HepG2 (cell line): Measurements from ENCODE around the gene HAND1.

Experiments
- EP300 ChIP-seq, 3 experiments: sonication (generic) in 1 of 3; formaldehyde crosslinking in 1 of 3; IDR thresholded peaks; 2 replicates each; pipeline versions ENCODE4 v1.5.1 to v1.6.1; 2011 to 2020; ENCODE audit warnings: low read depth in 2 of 3, low read length in 2 of 3, borderline replicate concordance in 1 of 3, improper control_type of control experiment in 1 of 3, mild to moderate bottlenecking in 1 of 3, missing genetic modification reagents in 1 of 3, moderate library complexity in 1 of 3
- JUN ChIP-seq: sonication (generic); formaldehyde crosslinking; IDR thresholded peaks from 2 replicates; pipeline ENCODE4 v1.4.0; 2020; ENCODE audit warnings: mild to moderate bottlenecking, missing genetic modification reagents
- TAF1 ChIP-seq: sonication (generic); formaldehyde crosslinking; IDR thresholded peaks from 2 replicates; pipeline ENCODE4 v1.4.0; 2020; ENCODE audit warnings: missing genetic modification reagents

GRCh38 chr5:154521756-154522155 lies 43.7 kb upstream of the HAND1 start:
- no peak for TF ChIP-seq JUN (CRISPR knock-in tag)
- TF ChIP-seq EP300 (IDR thresholded peaks at IDR 0.05; ENCODE audit: low read depth in 2 of 2, low read length in 2 of 2): no peak
- no peak for TF ChIP-seq EP300 (CRISPR knock-in tag; IDR thresholded peaks at IDR 0.05; ENCODE audit: borderline replicate concordance)
- no peak for TF ChIP-seq TAF1 (CRISPR knock-in tag)
